ENCODE results near the gene IL10RB.

IL10RB gene

DNA sequence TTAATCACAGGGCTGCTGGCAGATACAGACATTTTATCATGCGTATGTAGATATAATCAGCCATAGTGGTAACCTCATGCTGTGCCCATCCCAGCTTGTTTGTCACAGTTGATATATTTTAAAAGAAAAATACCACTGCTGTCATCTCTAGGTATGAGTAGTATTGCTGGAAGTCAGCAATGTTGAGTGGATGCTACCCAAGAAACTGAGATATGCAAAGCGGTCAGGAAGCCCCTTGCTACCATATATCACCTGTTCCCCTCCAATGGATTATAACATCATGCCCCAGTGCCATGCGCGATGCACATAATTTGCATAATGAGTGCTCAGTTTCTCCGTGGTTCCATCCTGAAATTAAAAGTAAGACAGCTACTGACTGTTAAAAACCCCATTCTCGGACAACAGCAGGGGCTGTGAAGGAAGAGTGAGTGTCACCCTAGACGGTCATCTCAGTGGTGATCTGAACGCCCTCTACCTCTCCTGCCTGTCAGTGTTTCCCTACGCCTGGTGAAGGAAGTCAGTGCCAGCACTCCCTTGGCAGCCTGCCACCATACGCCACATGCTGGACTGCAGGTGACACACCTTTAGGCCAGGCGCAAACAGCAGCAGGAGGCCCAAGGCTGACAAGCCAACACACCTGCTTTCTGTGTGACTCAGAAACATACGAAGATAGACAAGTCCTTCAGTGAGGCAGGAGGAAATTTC is 2.7 kb downstream of the IL10RB start:
- peak; percentile 90 for DNase-seq

DNA sequence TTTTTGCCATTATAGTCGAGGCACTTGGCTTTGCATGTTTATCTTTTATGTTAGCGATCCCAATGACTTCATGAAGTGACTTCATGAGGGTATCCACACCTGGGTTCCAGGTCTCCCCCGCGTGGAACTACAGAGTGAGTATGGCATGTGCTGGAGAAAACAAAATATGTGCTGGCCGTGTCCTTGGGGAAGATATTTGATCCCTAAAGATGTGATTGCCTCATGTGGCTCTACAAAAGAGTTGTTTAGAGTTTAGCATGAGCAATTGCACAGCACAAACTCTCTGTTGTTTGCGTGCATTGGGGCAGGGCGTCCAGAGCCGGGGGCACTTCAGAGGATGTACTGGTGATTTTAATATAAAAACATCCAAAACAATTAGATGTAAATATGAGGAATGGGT is 4.8 kb downstream of the IL10RB start:
- no peak for DNase-seq

DNA sequence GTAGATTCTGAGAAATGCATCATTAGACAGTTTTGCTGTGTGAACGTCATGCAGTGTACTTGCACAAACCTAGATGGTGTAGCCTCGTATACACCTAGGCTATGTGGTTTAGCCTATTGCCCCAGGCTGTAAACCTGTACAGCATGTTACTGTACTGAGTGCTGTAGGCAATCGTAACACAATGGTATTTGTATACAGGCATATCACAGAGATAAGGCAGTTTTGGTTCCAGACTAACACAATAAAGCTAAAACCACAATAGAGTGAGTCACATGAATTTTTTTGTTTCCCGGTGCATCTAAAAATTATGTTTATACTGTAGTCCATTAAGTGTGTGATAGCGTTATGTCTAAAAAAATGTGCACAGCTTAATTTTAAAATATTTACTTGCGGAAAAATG is 6.9 kb downstream of the IL10RB start:
- no peak for DNase-seq

DNA sequence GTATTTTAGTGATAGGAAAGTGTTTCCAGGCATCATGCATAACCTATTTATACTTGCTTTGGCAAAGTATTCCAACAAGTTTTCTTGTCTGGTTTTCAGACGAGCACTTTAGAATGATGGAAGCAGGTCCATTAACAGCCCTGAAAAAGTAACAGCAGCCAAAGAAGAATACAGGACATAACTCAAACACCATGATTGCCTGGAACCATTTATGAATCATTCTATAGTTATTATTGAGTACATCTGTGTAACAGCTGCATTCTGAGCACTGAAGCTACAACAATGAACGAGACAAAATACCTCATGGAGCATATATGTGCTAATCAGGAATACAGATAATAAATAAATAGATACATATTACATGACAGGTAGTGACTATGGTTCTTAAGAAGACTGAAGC is 12.6 kb downstream of the IL10RB start:
- DNase-seq = no peak

DNA sequence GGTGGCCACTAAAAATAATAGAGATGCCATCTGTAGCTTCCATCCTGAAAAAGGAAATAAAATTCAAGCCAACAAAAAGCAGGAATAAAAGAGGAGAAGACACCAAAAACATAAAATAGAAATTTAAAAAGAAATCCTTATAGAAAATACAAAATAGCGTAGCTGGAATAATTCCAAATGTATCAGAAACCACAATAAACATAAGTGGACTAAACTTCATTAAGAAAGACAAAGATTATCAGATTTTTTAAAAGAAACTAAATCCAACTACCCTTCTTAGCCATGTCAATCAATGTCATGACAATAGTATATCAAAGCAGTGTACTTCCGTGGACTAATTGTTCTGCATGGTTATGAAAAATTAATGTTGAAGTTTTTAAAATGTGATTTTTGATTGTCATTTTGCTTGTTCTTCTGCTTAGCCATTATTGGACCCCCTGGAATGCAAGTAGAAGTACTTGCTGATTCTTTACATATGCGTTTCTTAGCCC is 13.2 kb downstream of the IL10RB start:
- DNase-seq = no peak

DNA sequence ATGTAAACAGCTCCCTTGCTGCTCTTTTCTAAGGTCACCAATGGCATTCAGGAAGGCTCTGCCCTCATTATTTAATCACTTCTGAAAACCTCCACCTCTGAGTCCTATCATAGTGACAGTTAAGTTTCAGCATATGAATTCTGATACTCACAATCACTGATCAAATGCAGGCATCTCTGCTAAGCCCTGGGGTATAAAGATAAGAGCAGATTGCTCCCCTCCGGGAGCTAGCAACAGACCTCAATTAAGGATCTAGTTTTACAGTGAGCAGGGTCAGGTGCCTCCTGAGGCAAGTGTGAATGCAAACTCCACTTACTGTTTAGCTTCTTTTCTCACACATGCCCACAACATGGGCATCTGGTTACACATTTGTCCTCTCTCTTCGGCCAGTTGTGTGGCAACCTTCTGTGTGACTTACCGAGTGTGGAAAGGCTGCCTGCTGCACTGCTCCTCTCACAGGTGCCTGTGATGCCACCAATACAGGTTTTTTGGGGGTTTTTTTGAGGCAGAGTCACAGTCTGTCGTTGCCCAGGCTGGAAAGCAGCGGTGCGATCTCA is 15.0 kb downstream of the IL10RB start:
- no peak for DNase-seq

DNA sequence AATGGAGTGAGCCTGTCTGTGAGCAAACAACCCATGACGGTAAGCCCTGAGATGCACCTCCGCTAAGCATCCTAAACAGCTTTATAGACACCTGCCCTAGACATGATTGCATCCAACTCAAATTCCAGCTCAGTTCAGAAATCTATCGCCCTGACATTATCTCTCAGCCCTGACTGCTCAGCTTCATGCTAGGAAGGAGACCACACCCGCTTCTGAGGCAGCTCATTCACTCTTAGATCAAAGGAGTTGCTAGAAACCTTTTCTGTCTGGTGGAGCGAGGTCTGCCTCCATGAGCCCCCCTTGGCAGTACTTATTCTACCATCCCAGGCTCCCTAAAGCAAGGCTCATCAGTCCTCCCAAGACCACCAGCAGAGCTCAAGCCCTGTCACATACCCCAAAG is 17.0 kb downstream of the IL10RB start:
- no peak for DNase-seq

DNA sequence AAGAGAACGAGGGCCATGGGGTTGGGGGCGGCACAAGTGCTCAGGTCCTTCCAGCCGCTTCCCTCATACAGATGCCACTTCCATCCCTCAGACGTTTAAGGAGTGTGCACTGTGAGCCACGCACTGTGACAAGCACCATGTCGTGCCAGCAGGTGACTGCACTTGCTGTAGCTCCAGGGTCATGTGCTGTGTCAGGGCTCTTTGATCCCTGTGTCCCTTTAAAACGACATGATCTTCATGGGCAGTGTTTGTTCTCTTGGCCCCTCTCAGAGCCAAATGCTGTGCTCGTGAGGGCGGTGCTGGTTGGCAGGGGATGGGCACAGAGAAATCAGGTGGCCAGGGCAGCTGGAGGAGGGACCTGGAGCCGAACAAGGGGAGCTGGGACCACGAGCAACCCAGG is 19.9 kb downstream of the IL10RB start:
- no peak for DNase-seq

DNA sequence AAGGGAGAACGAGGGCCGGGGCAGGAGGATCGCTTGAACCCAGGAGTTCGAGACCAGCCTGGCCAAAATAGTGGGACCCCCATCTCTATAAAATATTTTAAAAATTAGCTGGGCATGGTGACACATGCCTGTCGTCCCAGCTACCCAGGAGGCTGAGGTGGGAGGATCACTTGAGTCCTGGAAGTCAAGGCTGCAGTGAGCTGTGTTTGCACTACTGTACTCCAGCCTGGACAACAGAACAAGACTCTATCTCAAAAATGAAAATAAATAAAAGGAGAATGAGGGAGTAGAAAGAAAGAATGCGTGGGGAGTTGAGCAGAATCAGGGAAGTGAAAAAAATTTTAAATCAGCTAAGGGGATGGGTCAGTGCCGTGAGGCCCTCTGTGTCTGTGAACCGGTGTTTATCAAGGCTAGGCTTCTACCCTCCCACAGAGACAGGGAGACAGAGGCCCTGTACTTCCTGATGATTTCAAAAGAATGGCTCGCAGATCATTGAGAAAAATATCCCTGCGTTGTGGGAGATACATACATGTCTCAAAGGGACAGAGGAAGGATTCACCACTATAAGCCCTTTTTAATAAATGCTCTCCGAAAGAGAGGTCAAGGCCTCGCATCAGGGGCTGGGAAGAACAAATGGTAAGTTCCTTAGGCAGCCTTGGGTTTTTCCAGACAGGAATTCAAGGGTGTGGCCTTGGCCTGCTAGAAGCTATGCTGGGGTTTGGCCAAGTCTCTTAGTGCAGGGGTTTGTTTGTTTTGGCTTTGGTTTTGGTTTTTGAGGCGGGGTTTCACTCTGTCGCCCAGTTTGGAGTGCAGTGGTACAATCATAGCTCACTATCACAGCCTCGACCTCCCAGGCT is 20.7 kb downstream of the IL10RB start:
- DNase-seq = peak; percentile 26

DNA sequence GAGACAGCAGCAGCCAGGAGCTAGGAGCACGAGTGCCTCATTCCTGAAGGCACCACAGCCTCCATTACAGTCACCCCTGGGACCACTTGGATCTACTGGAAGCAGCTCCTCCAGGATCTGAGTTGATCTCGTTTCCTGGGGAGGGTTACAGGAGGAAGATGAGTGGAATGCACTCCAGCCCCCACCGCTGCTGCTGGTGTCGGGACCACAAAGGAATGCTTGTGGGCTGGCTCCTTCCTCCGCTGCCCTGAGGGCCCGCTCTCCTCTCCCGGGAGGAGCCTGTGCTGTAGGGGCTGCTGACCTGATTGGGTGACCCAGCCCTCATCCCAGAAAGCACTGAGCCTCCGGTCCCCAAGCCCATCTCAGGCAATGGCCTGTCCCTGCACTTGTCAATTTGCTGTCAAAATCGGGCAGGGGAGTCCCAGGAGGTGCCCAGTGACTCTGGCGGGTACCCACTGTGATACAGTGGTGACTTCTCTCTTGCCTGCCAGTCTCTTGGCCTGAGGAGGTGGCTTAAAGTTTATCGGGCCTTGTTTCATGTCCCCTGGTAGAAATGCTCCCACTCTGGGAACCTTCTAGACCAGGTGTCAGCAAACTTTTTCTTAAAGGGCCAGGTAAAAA is 23.1 kb downstream of the IL10RB start:
- DNase-seq = no peak

DNA sequence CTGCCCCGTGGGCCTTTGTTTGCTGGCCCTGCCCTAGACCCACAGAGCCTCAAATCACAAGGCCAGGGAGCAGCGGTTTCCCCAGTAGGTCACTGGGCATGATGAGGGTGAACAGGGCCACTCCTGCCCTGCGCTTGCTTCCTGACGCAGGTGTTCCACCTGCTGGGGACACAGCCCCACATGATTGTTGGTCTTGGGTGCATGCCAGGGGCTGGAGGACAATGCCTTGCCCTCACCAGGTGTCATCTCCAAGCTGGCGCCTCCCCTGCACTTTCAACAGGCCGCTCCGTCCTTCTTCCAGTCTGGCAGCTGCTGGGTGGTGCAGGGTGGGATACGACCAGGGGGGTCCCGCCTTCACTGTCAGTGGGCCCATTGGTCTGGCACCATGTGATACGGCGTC is 24.3 kb downstream of the IL10RB start:
- DNase-seq = no peak

DNA sequence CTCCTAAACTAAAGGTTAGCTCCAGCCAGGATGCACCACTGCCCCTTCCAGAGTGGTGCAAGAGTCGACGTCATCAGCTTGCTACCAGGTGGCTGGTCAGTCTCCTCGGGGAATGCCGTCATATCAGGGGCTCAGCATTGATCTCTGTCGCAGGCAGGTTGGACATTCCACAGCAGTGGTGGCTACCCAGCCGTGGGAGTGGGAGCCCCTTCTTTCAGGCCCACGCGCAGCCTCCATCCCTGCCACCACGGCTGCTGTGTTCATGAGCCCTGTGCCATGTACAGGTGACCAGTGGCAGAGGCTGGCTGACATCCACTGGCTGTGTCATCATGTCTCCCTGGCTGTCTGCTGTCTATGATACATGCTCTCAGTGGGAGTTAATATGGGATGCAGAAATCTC is 25.5 kb downstream of the IL10RB start:
- no peak for DNase-seq

DNA sequence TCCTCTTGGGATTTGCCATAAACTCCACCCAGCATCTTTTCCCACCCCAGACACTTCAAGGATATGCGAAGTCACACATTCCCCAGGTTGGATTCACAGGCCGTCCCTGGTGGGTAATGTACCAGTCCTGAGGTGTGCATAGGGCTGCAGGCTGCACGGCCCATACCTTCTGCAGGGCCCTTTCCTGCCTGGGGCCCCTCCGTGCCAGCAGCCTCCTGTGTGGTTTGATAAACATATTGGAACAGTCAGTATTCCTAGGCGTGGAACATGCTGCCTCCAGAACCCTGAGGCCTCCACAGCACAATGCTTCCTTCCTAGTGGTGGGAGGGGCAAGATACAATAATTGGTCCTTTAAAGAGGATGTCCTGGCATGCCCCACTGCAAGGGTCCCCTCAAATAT is 26.6 kb downstream of the IL10RB start:
- no peak for DNase-seq

DNA sequence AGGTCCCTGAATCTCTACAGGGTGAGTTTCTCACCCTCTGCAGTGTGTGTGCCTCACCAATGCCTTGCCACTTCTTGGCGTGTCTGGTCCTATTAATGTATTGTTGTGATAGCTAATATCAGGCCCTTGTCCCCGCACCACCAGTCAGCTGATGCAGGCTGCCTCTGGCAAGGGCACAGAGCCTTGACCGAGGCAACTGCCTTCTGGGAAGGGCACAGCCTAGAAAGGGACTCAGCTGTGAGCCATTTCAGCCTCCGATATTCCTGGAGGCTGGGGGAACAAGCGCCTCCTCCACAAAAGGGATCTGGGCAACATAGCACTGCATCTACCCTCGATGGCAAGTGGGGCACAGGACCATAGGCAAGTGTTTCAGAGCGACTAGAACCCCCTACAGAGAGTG is 27.0 kb downstream of the IL10RB start:
- no peak for DNase-seq

DNA sequence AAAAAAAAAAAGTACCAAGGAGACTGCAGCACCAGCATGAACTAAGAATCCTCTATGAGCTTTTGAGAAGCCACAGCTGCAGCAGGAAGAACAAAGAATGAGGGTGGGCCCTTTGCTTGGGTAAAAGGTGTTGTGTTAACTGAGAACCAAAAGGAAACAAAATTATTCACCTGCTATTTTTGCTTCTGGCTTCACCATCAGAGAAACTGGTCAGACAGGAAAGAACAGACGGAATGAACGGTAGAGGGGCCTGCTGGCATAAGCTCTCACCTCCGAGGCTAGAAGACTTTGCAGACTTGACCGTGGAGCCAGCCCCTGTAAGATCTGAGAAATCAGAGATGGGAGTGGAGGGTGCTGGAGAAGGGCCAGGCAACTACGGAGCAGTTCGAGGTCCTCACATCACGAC is 27.6 kb downstream of the IL10RB start:
- no peak for DNase-seq

DNA sequence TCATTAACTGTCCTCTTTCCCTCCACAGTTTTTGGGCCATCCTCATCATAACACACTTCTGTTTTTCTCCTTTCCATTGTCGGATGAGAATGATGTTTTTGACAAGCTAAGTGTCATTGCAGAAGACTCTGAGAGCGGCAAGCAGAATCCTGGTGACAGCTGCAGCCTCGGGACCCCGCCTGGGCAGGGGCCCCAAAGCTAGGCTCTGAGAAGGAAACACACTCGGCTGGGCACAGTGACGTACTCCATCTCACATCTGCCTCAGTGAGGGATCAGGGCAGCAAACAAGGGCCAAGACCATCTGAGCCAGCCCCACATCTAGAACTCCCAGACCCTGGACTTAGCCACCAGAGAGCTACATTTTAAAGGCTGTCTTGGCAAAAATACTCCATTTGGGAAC is 30.0 kb downstream of the IL10RB start:
- no peak for DNase-seq

DNA sequence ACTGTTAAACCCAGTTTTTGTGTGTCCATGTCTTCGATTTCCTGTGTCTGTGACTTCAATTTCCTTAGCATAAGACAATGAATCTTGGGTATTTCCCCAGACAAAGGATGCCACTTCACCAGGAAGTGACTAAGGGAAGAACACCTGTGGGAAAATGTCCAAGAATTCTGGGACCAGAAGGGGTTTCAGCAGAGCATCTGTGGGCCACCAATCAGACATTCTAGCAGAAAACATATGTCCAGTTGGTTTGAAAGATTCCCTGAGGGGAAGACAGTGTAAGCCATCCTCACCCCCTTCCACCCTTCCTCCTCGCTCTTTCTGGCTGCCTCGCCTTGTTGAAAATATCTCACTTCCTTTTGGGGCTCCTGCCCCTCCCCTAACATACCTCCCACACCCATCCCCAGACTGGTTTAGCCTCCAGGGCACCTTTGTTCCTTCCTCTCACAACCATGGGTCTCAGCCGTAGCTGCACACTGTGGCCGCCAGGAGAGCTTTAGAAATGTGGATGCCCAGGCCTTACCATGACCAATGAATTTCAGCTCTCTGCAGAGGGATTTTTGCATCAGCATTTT is 33.1 kb downstream of the IL10RB start:
- DNase-seq = no peak

DNA sequence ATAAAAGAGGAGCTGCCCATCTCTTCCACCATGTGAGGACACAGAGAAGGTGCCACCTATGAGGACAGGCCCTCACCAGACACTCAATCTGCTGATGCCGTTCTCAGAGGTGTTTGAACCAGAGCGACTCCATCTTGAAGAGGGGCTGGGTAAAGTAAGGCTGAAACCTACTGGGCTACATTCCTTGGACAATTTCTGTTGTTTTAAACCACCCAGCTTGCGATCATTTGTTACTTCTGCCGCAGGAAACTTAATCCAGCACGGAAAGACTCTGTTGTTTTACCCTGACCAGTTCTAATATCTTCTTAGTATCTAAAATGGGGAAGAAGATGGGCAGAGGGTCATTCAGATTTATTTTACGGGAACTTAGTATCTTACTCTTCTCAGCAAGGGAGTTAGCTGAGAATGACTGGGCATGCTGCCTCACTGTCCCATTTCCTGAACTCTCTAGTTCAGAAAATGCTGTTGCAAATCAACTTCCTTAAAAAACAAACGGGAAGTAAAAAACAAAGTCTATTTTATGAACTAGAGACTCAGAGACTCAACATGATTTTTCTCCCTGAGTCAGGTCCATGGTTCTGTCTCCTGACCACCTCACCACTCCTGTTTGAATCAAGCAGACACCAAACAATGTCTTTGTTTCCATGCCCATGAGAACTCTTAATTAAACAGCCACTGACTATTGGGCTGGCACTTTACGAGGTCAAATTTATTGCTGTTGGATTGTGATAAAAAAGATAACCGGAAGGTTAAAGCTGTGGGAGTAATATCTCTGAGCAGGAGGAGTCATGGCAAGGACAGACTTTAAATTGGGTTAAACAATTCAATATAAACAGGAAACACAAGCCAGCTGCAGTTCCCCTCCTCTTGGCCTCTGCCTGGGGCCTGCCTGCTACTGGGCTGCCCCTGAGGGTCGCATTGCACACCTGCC is 34.8 kb downstream of the IL10RB start:
- DNase-seq = no peak

DNA sequence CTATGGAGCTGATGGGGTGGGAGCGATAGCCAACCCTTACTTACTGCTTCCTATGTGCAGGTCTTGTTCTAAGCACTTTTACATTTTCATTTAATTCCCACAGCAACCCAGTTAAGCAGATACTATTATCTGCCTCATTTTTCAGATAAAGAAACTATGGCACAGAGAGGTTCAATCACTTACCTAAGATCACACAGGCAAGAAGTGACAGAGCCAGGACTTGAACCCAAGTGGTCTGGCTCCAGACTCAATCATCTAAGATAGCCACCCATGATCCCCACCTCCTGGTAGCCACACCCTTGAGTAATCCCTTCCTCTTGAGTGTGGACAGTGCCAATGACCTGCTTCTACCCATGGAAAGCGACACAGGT is 35.5 kb downstream of the IL10RB start:
- no peak for DNase-seq

DNA sequence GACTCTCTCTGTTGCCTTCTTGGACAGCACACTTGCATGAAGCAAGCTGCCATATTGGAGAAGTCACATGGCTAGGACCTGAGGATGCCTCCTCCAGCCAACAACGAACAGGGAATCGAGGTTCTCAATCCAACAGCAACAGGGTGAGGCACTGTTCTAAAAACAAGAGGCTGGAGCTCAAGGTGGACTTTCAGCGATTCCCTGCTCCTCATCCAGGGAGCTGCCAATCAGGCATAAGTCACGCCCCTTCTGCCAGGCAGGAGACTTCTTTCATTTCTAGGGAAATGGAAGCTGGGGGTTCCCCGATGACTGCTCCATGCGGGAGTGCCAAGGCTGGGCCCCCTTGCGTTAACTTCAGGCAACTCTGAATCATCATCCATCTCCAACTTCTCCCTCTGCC is 35.9 kb downstream of the IL10RB start:
- DNase-seq = no peak

DNA sequence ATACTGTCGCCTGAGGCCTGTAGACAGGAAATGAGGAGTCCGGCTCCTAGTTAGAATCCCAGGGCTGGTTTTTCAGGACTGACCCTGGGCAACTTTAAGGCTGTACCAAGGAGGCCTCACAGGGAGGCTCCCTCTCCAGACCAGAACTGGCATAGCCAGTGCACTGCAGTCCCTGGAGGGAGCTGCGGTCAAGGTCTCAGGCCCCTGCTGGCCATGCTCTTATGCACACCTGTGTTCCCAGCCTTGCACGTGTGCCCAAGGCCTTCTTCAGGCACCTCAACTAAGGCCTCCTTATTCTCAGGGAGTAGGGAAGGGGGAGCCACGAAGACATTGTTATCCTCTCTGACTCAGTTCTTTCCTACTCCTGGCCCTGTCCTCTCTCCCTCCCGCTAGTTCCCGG is 36.6 kb downstream of the IL10RB start:
- DNase-seq = no peak

DNA sequence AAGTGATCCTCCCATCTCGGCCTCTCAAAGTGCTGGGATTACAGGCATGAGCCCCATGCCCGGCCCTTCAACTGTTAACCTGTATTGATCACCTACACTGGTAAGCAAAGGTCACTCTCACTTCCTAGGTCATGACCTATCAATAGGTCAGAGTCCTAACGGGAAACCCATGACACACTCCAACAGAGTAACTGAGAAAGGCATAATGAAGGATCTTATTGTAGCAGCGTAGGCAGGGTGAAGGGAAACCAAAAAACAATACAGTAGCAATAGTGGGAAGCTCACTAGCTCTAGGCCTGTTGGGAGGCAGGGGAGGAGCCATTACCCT is 39.1 kb downstream of the IL10RB start:
- no peak for DNase-seq
